Activated B cell treated with CpG ODN at 0.5 μM for 24 hours (primary cell): Measurements from ENCODE around the gene YJEFN3. TPM values are rescaled to one million over a fixed set of nuclear protein-coding genes. Genes with fewer than 3 reads are reported as not detected.

ENCODE experiments used
- ATAC-seq: fragments of 200-7000 bp; cut with Tn5 transposase; one replicate; pipeline ENCODE4 v1.10.0; 2021; ENCODE audit warnings: low read depth, mild to moderate bottlenecking, moderate library complexity
- CTCF ChIA-PET: fragments of 350-600 bp; sonication (Branson Sonifier 250); formaldehyde crosslinking; loops from one replicate; lab custom pipeline; 2021; ENCODE audit warnings: antibody characterized with exemption; lab: Charles Lee
- POLR2A ChIA-PET: fragments of 350-600 bp; sonication (Branson Sonifier 250); formaldehyde crosslinking; loops from one replicate; lab custom pipeline; 2021; ENCODE audit warnings: antibody characterized with exemption; lab: Charles Lee
- DNase-seq: peaks from one replicate; pipeline ENCODE4 v3.0.0; 2022
- H3K27ac Mint-ChIP-seq: one replicate; pipeline ENCODE4 v1.8.0; 2020; ENCODE audit warnings: mixed read lengths
- H3K27me3 Mint-ChIP-seq: one replicate; pipeline ENCODE4 v1.8.0; 2021; ENCODE audit warnings: mixed read lengths
- H3K36me3 Mint-ChIP-seq: one replicate; pipeline ENCODE4 v1.8.0; 2021; ENCODE audit warnings: low read depth, mixed read lengths
- H3K4me1 Mint-ChIP-seq: one replicate; pipeline ENCODE4 v1.8.0; 2021; ENCODE audit warnings: mixed read lengths
- H3K4me3 Mint-ChIP-seq: one replicate; pipeline ENCODE4 v1.8.0; 2020; ENCODE audit warnings: mild to moderate bottlenecking, mixed read lengths
- H3K9me3 Mint-ChIP-seq: one replicate; pipeline ENCODE4 v1.8.0; 2020; ENCODE audit warnings: mixed read lengths
- CTCF ChIP-seq: fragments of 200-600 bp; IDR thresholded peaks from one replicate; pipeline ENCODE4 v1.8.0; 2022; ENCODE audit warnings: antibody characterized with exemption, mild to moderate bottlenecking
- intact Hi-C: fragments of 100-400 bp; cut with micrococcal nuclease; formaldehyde crosslinking; loops from one replicate; pipeline ENCODE4 v1.15.1; 2024
- total RNA-seq: library from RNA; stranded (reverse); gene quantifications from 2 replicates; pipeline ENCODE4 v1.2.3, GENCODE V29; 2022

YJEFN3 gene
- total RNA-seq, 1 donor from 2014 or later = 9.1 TPM

GRCh38 chr19:19488875-19489690, 39.6 kb upstream of the YJEFN3 start:
- peak; percentile 62 for ATAC-seq

GRCh38 chr19:19489804-19490204, 38.9 kb upstream of the YJEFN3 start:
- CTCF ChIA-PET = interaction anchor here (1.0 to 6.7 kb wide), 19 partner anchors 18 to 315 kb away, joined by 3 to 140 read pairs (median 5); partner anchors contain the start of gene GATAD2A
- H3K36me3 Mint-ChIP-seq = peaks cover 33% of the 10 kb centered on the region

More at GRCh38 chr19:19488875-19489690, 39.6 kb upstream of the YJEFN3 start:
- peak overlapping the region; percentile 58 for H3K4me3 Mint-ChIP-seq
- peak; percentile 53 for DNase-seq
- POLR2A ChIA-PET = interaction anchor here (0.6 to 3.9 kb wide), 8 partner anchors 27 to 125 kb away, joined by 4 to 35 read pairs (median 8); partner anchors contain the start of genes GATAD2A, NDUFA13 and TSSK6
- TF ChIP-seq CTCF = no peak
- H3K36me3 Mint-ChIP-seq = peaks cover 26% of the 10 kb centered on the region
- intact Hi-C loops = loop anchor here (1.0 kb wide), 1 partner anchor 84 kb away; the partner anchor contains the start of gene GATAD2A
- CTCF ChIA-PET = interaction anchor here (1.0 to 6.7 kb wide), 13 partner anchors 18 to 314 kb away, joined by 3 to 140 read pairs (median 6); partner anchors contain the start of genes GATAD2A and GMIP
- peak overlapping the region; percentile 91 for H3K27ac Mint-ChIP-seq
- H3K9me3 Mint-ChIP-seq = no peaks in the 10 kb centered on the region
- H3K4me1 Mint-ChIP-seq = peaks cover 58% of the 10 kb centered on the region
- no peaks in the 10 kb centered on the region for H3K27me3 Mint-ChIP-seq

GRCh38 chr19:19490214-19490968, 38.3 kb upstream of the YJEFN3 start:
- peak overlapping the region; percentile 91 for H3K27ac Mint-ChIP-seq
- H3K27me3 Mint-ChIP-seq = no peaks in the 10 kb centered on the region
- no peaks in the 10 kb centered on the region for H3K9me3 Mint-ChIP-seq
- DNase-seq (peak; percentile 55), ATAC-seq (peak; percentile 56)
- TF ChIP-seq CTCF = no peak
- CTCF ChIA-PET = interaction anchor here (0.8 to 6.7 kb wide), 24 partner anchors 15 to 316 kb away, joined by 3 to 140 read pairs (median 5); partner anchors contain the start of gene GATAD2A
- POLR2A ChIA-PET = interaction anchor here (0.5 to 3.9 kb wide), 16 partner anchors 26 to 933 kb away, joined by 3 to 35 read pairs (median 4); partner anchors contain the start of genes GATAD2A, KXD1, NDUFA13 and TSSK6
- intact Hi-C loops = loop anchor here (1.0 to 2.0 kb wide), 7 partner anchors 45 to 344 kb away; partner anchors contain the start of genes MAU2 and SUGP1
- peaks cover 47% of the 10 kb centered on the region for H3K4me1 Mint-ChIP-seq
- no peak overlapping the region for H3K4me3 Mint-ChIP-seq
- peaks cover 37% of the 10 kb centered on the region for H3K36me3 Mint-ChIP-seq

More at GRCh38 chr19:19489804-19490204, 38.9 kb upstream of the YJEFN3 start:
- POLR2A ChIA-PET = interaction anchor here (0.5 to 3.9 kb wide), 13 partner anchors 26 to 932 kb away, joined by 3 to 35 read pairs (median 6); partner anchors contain the start of genes GATAD2A, KXD1, NDUFA13 and TSSK6
- Mint-ChIP-seq H3K27ac (peak overlapping the region; percentile 91), H3K9me3 (no peaks in the 10 kb centered on the region), H3K4me1 (peaks cover 53% of the 10 kb centered on the region), H3K27me3 (no peaks in the 10 kb centered on the region), H3K4me3 (peak overlapping the region; percentile 58)
- DNase-seq (no peak), ATAC-seq (no peak)
- intact Hi-C loops = loop anchor here (1.0 to 2.0 kb wide), 8 partner anchors 45 to 343 kb away; partner anchors contain the start of genes GATAD2A, MAU2 and SUGP1
- TF ChIP-seq CTCF = no peak

- Mint-ChIP-seq H3K27me3 (no peaks in the 10 kb centered on the region), H3K9me3 (no peaks in the 10 kb centered on the region), H3K4me1 (peaks cover 37% of the 10 kb centered on the region), H3K36me3 (peaks cover 46% of the 10 kb centered on the region), H3K4me3 (no peak overlapping the region), H3K27ac (no peak overlapping the region)
- intact Hi-C loops = loop anchor here (2.0 kb wide), 1 partner anchor 345 kb away; no protein-coding TSS in a partner anchor
- DNase-seq = no peak
- POLR2A ChIA-PET = interaction anchor here (1.0 to 3.9 kb wide), 5 partner anchors 32 to 427 kb away, joined by 3 to 35 read pairs (median 10); partner anchors contain the start of gene GATAD2A
- TF ChIP-seq CTCF = no peak
- CTCF ChIA-PET = interaction anchor here (0.8 to 6.7 kb wide), 14 partner anchors 16 to 317 kb away, joined by 3 to 140 read pairs (median 6); partner anchors contain the start of gene GATAD2A
- no peak for ATAC-seq
Observed at GRCh38 chr19:19491321-19492025, 37.2 kb upstream of the YJEFN3 start.
